GM18907 (cell line): ENCODE results near the gene STK26.
"Not testable (repeated sequence)": the region's sequence is repeated elsewhere in the genome, so short reads cannot be mapped to it uniquely, and the experiment has no call there.

Source experiments
- ATAC-seq: cut with Tn5 transposase; IDR thresholded peaks from one replicate; pipeline ENCODE4 v1.9.1; 2021; ENCODE audit warnings: mild to moderate bottlenecking, moderate library complexity; ENCODE audit not compliant: unreplicated experiment

The STK26 gene

GRCh38 chrX:132092439-132093065 lies 69.5 kb downstream of the STK26 start:
- ATAC-seq, result peak; percentile 89

DNA sequence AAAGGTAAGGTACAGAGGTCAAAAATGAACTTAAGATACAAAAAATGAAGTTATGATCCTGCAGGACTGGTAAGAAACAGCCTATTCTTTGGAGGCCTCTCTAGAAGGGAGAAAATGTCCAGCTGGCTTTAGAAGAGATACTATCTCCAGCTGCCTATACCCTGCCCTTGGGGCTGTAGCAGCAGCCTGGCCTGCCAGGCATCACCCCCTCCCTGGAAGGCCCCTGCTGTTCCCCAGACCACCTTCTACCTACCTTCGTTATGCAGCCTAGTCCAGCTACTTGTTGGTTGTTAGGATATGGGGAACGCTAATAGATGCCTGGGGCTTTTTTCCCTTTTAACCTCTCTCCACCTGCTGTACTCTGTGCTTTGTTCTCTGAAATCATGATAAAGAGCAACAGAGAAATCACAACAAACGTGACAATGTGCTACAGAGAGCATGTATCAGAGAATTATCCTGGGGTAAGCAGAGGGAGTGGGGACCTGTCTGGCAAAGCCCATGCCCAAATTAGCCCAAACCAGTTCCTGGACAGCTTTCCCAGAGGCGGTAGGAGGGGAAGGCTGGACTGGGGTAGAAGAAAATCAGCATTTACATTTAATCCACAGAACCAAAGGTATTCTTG lies 70.2 kb downstream of the STK26 start:
- no peak for ATAC-seq

DNA sequence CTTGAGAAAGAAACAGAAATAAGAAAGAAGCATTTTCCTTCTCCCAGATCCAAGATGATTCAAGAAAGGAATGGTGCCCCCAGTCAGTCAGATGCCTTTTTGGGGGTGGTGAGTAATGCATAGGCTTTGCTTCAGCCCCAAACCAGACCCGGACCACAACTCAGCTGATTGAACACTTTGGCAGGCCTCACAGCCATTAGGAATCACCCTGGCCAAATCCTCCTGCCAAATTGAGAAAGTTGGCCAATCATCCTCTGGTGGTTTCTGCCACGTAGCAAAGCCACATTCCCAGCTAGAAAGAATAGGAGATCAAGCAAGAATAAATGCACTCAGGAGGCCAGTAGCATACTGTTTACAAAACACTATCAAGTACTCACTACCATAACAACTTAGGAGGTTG lies 71.1 kb downstream of the STK26 start:
- ATAC-seq, result no peak

DNA sequence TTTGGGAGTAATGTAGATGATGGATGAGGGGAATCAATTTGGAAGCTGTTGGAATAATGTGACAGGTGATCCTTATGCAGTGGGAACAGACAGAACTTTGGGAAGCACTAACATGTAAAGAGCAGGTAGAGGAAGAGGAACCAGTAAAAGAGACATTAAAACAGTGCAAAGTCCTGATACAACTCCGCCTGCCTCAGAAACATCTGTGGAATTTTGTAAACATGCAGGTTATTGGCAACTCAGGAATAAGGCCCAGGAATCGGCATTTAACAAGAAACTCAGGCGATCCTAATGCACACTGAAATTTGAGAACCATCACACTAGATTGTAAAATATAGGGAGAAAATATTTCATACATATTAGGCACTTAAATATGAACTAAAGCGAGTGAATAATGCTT lies 75.6 kb downstream of the STK26 start:
- not testable (repeated sequence) for ATAC-seq

GRCh38 chrX:132101206-132101605 lies 78.1 kb downstream of the STK26 start:
- no peak for ATAC-seq

DNA sequence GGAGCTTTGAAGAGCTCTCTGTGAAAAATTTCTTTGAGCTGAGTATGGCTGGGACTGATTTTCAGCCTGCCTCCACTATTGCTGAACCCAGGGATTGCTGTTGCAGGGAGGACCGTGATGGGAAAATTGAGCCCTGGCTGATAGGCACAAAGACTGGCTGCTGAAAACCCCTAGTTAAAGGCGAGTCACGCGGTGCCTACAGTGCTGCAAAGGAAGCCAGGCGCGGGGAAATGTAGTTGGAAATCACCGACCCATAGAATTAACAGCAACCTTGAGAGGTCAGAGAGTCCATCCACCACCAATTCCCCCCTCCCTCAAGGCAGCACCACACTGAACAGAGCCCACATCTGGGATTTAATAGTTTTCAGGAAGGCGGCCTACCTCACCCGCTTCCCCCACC lies 78.7 kb downstream of the STK26 start:
- ATAC-seq, result no peak

DNA sequence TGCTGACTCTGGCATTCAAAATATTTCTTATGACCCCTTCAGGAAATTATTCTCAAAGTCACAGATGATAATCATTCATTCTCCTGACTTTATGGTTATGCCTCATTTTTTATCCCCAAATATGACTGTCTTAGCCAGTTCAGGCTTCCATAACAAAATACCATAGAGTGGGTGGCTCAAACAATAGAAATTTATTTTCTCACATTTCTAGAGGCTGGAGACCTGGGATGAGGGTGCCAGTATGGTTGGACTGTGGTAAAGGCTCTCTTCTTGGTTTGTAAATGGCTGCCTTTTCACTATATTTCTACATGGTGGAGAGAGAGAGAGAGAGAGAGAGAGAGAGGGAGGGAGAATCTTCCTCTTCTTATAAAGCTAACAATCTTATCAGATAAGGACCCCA lies 84.2 kb downstream of the STK26 start:
- ATAC-seq, result no peak

DNA sequence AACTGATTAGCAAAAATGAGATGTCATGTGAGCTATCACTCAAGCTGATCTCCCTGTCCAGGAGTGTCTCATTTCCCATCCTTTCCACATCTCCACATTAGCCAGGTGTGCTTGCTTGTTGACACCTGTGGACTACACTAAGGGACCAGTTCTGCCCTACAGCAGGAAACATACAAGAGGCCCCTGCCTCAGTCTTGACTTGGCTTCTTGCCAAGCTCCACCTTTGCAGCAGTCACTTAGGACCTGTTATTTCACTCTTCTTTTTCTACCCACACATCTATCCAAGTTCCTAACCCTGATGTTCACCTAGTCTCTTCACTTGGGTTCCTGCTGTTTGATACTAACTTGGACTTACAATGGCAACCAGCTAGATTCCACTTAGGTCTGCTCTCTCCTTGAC lies 91.5 kb downstream of the STK26 start:
- ATAC-seq, result no peak

DNA sequence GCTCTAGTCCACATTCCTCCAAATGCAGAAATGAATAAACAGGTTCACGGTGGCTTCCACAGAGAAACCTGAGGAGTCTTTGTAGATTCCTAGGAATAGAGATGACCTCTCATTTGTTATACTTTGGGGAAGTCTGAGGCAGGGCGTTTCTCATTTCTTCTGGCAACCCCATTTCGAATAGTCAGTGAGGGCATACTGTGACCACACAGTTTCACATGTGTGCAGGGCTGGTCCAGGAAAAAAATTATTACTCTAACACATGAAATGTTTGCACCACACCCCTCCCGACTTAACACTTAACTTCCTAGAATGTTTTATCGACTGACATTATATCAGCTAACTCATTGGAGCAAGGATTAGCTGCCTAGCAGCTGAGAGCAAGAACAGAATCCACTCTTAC lies 92.7 kb downstream of the STK26 start:
- ATAC-seq, result no peak

GRCh38 chrX:132118358-132118757 lies 95.3 kb downstream of the STK26 start:
- ATAC-seq, result no peak

- ATAC-seq, result no peak
Measured at GRCh38 chrX:132119283-132119682, 96.2 kb downstream of the STK26 start.

DNA sequence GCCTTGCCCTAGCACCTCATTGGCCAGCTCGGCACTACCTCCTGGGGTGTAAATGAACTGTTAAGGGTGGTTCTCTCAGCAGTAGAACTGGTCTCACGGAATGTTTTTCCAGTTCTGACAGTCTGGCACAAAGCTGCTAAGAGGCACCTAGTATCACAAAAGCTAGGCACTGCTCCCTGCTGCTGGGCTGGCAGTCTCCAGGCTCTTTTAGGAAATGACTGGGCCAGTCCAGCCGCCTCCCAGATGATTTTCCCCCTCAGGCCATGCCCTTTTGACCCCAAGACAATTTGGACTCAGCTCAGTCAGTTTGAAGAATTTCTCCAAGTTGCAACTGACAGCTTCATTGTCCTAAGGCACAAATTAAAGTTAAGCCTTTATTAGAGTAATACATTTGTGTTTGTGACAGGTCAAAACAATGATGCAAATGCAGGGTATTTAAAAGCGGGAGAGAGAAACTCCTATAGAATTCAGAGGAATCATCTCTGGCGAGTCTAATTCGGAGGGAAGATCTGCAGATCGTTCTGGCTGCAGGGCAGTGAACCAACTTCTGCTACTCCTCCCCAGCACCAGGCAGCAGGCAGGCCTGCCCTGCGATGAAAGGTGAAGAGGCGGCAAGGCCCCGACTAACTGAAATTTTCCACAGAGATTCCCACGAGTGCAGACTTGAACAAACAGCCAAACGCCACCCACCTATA lies 96.9 kb downstream of the STK26 start:
- ATAC-seq, result no peak

- ATAC-seq, result no peak
Measured at GRCh38 chrX:132120913-132121312, 97.8 kb downstream of the STK26 start.
